DOHH2 (cell line): ENCODE measurements around the gene PTCRA.
"Not testable (repeated sequence)": the region's sequence is repeated elsewhere in the genome, so short reads cannot be mapped to it uniquely, and the experiment has no call there.

ENCODE experiments used
- H3F3A ChIP-seq: fragments of 200-600 bp; sonication (generic), shearing (Covaris generic); 2 replicates; pipeline ENCODE4 v1.6.0; 2016; ENCODE audit warnings: antibody characterized with exemption, mild to moderate bottlenecking; ENCODE audit not compliant: control insufficient read depth, insufficient read depth
- H3K27ac ChIP-seq: fragments of 200-600 bp; sonication (generic); 2 replicates; pipeline ENCODE4 v1.5.1; 2014; ENCODE audit warnings: low read depth, mild to moderate bottlenecking, low read length, moderate library complexity
- H3K27me3 ChIP-seq: fragments of 200-600 bp; sonication (generic); 2 replicates; pipeline ENCODE4 v1.6.1; 2014; ENCODE audit warnings: mild to moderate bottlenecking, low read length, mixed read lengths; ENCODE audit not compliant: control insufficient read depth
- H3K36me3 ChIP-seq: fragments of 200-600 bp; sonication (generic); 2 replicates; pipeline ENCODE4 v1.6.1; 2014; ENCODE audit warnings: mild to moderate bottlenecking, low read length, moderate library complexity, mixed read lengths; ENCODE audit not compliant: control insufficient read depth
- H3K4me1 ChIP-seq: fragments of 200-600 bp; sonication (generic); 2 replicates; pipeline ENCODE4 v1.6.1; 2014; ENCODE audit warnings: mild to moderate bottlenecking, low read length, mixed read lengths; ENCODE audit not compliant: control insufficient read depth
- H3K4me2 ChIP-seq: fragments of 200-600 bp; sonication (generic); 2 replicates; pipeline ENCODE4 v1.6.0; 2014; ENCODE audit warnings: mild to moderate bottlenecking, low read length, moderate library complexity
- H3K4me3 ChIP-seq: fragments of 200-600 bp; sonication (generic); 2 replicates; pipeline ENCODE4 v1.5.1; 2014; ENCODE audit warnings: mild to moderate bottlenecking, low read length, mixed read lengths
- H3K79me2 ChIP-seq: fragments of 200-600 bp; sonication (generic); 2 replicates; pipeline ENCODE4 v1.6.1; 2014; ENCODE audit warnings: mild to moderate bottlenecking, low read length, mixed read lengths; ENCODE audit not compliant: control insufficient read depth
- H3K9me2 ChIP-seq: fragments of 200-600 bp; sonication (generic); replicated peaks from 2 replicates; pipeline ENCODE4 v1.6.1; 2014; ENCODE audit warnings: mild to moderate bottlenecking, low read length, mixed read lengths; ENCODE audit not compliant: control insufficient read depth
- H3K9me3 ChIP-seq: fragments of 200-600 bp; sonication (generic); 2 replicates; pipeline ENCODE4 v1.6.1; 2014; ENCODE audit warnings: antibody characterized with exemption, low read length, mixed read lengths; ENCODE audit not compliant: control insufficient read depth, insufficient read depth
- H4K20me1 ChIP-seq: fragments of 200-600 bp; sonication (generic); 2 replicates; pipeline ENCODE4 v1.6.0; 2014; ENCODE audit warnings: low read depth, mild to moderate bottlenecking, antibody characterized with exemption, low read length, moderate library complexity; ENCODE audit not compliant: control insufficient read depth, insufficient read depth
- EZH2phosphoT487 ChIP-seq: fragments of 200-600 bp; sonication (generic); IDR thresholded peaks from 2 replicates; pipeline ENCODE4 v1.6.1; 2017; ENCODE audit warnings: borderline replicate concordance, mild to moderate bottlenecking, antibody characterized with exemption, low read length, moderate library complexity, mixed read lengths
- TF ChIP-seq, protein P1 (sequence below): fragments of 200-600 bp; sonication (generic); IDR thresholded peaks from one replicate; pipeline ENCODE4 v1.5.1; 2014; ENCODE audit warnings: antibody characterized with exemption, mild to moderate bottlenecking, low read depth, low read length; ENCODE audit not compliant: poor library complexity, severe bottlenecking

The PTCRA gene

GRCh38 chr6:42873313-42873712 is 42.5 kb upstream of the PTCRA start:
- TF ChIP-seq, protein P1, sequence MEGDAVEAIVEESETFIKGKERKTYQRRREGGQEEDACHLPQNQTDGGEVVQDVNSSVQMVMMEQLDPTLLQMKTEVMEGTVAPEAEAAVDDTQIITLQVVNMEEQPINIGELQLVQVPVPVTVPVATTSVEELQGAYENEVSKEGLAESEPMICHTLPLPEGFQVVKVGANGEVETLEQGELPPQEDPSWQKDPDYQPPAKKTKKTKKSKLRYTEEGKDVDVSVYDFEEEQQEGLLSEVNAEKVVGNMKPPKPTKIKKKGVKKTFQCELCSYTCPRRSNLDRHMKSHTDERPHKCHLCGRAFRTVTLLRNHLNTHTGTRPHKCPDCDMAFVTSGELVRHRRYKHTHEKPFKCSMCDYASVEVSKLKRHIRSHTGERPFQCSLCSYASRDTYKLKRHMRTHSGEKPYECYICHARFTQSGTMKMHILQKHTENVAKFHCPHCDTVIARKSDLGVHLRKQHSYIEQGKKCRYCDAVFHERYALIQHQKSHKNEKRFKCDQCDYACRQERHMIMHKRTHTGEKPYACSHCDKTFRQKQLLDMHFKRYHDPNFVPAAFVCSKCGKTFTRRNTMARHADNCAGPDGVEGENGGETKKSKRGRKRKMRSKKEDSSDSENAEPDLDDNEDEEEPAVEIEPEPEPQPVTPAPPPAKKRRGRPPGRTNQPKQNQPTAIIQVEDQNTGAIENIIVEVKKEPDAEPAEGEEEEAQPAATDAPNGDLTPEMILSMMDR: no peak
- TF ChIP-seq EZH2phosphoT487: no peak
- no peak overlapping the region for H3K27ac ChIP-seq
- H3F3A ChIP-seq: peaks cover 8% of the 10 kb centered on the region

DNA sequence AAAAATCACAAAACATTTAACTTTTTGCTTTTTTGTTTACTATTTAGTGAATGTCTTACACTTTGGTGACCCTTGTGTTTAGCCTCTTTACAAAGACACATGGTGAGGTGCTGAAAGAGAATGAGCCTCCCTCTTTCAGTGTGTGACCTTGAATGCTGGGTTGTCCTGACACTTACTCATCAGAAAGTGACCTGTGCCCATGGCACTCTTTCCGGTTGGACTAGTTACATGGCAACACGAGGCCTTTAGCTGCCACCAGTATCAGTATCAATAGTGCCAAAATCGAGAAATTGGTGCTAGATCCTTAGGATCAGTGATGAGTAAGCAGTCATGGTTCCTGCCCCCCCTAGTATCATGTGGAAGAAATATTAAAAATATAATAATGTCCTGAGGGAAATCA is 38.2 kb upstream of the PTCRA start:
- no peak overlapping the region for H3K27ac ChIP-seq

More at GRCh38 chr6:42873313-42873712, 42.5 kb upstream of the PTCRA start:
- Histone ChIP-seq H3K4me1 (peaks cover 18% of the 10 kb centered on the region), H3K9me2 (no peaks in the 10 kb centered on the region), H3K9me3 (no peaks in the 10 kb centered on the region), H3K4me3 (no peak overlapping the region), H3K36me3 (no peaks in the 10 kb centered on the region), H3K4me2 (no peak overlapping the region), H3K27me3 (no peaks in the 10 kb centered on the region), H4K20me1 (no peaks in the 10 kb centered on the region), H3K79me2 (no peaks in the 10 kb centered on the region)

DNA sequence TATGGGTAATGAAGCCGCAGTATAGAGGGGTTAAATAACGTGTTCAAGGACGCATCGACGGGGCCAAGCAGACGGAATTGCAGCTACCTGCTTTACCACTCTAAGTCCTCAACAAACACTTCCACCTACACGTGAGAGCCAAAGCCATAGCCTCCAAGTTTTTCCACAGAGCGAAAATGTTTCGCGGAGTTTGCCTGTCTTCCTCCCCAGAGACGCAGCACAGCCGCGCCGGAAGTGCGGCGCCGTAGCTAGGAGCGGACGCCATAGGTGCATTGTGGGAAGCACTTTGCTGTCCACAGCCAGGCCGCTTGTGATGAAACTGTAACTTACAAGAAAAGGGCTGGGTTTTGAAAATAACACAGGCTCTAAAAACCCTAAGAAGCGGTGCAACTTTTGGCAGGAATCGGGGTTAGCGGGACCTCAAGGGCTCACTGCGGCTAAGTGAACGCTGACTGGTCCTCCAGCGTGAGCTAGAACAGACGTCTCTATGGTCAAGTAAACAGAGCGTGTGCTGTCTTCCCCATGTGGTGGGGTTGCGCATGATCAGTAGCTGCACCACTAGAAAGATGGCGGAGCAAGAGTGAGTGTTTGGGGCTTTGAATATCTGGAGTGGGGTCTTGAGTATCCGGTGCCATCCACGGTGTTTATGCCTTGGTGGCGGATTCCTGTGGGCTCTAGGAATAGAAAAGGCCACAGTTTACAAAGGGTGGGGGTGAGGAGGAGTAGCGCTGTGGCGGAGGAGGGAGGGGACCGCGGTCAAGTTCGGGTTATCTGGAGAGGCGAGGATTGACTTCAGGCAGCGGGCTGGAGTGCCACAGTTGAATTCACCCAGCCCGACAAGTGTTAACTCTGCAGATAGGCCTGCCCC is 36.2 kb upstream of the PTCRA start, which contains the start of gene RPL7L1:
Gene RPL7L1, plus strand, starts transcription at position 245 of the 868 bp plus-strand sequence. Its CDS starts 295 bp downstream, at position 540.
- H3F3A ChIP-seq: peaks cover 22% of the 10 kb centered on the region
- TF ChIP-seq EZH2phosphoT487: no peak
- TF ChIP-seq, protein P1: no peak
- peak within 1 kb of the TSS; percentile 85 for H3K27ac ChIP-seq
- H3K27me3 ChIP-seq: no peaks in the 10 kb centered on the region; the same call in 1 of the 2 replicates
- peak within 1 kb of the TSS; percentile 97 for H3K4me3 ChIP-seq
- H3K9me2 ChIP-seq: no peaks in the 10 kb centered on the region
- peaks cover 9% of the 10 kb centered on the region; the same call in 1 of the 2 replicates for H4K20me1 ChIP-seq
- H3K79me2 ChIP-seq: peaks cover 55% of the 10 kb centered on the region
- peaks cover 38% of the 10 kb centered on the region for H3K4me1 ChIP-seq
- H3K4me2 ChIP-seq: peak within 1 kb of the TSS; percentile 70
- H3K9me3 ChIP-seq: no peaks in the 10 kb centered on the region
- H3K36me3 ChIP-seq: peaks cover 46% of the 10 kb centered on the region

More for the DNA sequence above, 38.2 kb upstream of the PTCRA start:
- H3K4me1 ChIP-seq: peaks cover 23% of the 10 kb centered on the region
- peaks cover 27% of the 10 kb centered on the region for H3K36me3 ChIP-seq
- no peak overlapping the region for H3K4me3 ChIP-seq
- H3K27me3 ChIP-seq: no peaks in the 10 kb centered on the region; the same call in 1 of the 2 replicates
- no peaks in the 10 kb centered on the region for H3K9me3 ChIP-seq
- H3F3A ChIP-seq: peaks cover 16% of the 10 kb centered on the region
- no peaks in the 10 kb centered on the region for H4K20me1 ChIP-seq
- TF ChIP-seq, protein P1: no peak
- no peak for TF ChIP-seq EZH2phosphoT487
- no peak overlapping the region for H3K4me2 ChIP-seq
- H3K9me2 ChIP-seq: no peaks in the 10 kb centered on the region
- peaks cover 36% of the 10 kb centered on the region for H3K79me2 ChIP-seq

DNA sequence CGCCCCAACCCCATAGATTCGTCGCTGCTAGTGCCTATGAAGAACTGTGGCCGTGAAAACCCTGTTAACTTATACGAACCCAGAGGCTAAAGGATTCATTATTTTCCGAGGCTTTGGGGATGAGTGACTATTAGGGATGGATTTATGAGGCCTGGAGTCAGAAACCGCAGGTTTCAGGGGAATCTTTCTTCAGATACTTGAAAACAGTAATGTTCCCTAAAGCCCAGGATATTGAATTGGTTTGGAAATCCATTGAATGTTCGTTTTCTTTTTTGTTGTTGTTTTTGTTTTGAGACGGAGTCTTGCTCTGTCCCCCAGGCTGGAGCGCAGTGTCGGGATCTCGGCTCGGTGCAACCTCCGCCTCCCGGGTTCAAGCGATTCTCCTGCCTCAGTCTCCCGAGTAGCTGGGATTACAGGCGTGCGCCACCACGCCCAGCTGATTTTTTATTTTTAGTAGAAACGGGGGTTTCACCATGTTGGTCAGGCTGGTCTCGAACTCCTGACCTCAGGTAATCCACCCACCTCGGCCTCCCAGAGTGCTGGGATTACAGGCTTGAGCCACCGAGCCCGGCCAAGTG is 35.5 kb upstream of the PTCRA start:
- not testable (repeated sequence) for H3K9me2 ChIP-seq, H3K27me3 ChIP-seq, H4K20me1 ChIP-seq, H3K9me3 ChIP-seq
- Histone ChIP-seq H3K27ac (peak overlapping the region; percentile 85), H3F3A (peaks cover 22% of the 10 kb centered on the region), H3K36me3 (peaks cover 53% of the 10 kb centered on the region), H3K4me1 (peaks cover 38% of the 10 kb centered on the region), H3K4me3 (peak overlapping the region; percentile 97), H3K79me2 (peaks cover 59% of the 10 kb centered on the region), H3K4me2 (peak overlapping the region; percentile 70)
